OCI-LY7 (cell line): ENCODE data around the gene PIGP.
"Not testable (repeated sequence)": the region's sequence is repeated elsewhere in the genome, so short reads cannot be mapped to it uniquely, and the experiment has no call there.

Experiments used
- CTCF ChIP-seq: fragments of 200-600 bp; sonication (generic); conservative IDR thresholded peaks from 2 replicates; pipeline ENCODE4 v1.5.1; 2014; ENCODE audit warnings: mild to moderate bottlenecking, antibody characterized with exemption, low read length, moderate library complexity, mixed read lengths
- EZH2phosphoT487 ChIP-seq: fragments of 200-600 bp; sonication (generic); IDR thresholded peaks from 2 replicates; pipeline ENCODE4 v1.6.1; 2018; ENCODE audit warnings: low read depth, borderline replicate concordance, mild to moderate bottlenecking, mixed run types, antibody characterized with exemption, low read length, moderate library complexity, mixed read lengths

- TF ChIP-seq CTCF, EZH2phosphoT487: not testable (repeated sequence)
Observed at GRCh38 chr21:37111029-37111428, 38.2 kb upstream of the PIGP start.
